Limb (tissue), 2 donors: ENCODE data around the gene CCDC73.
"Not testable (repeated sequence)": the region's sequence is repeated elsewhere in the genome, so short reads cannot be mapped to it uniquely, and the experiment has no call there.

ENCODE experiments used
- DNase-seq, 2 donors: peaks; one replicate each; pipeline ENCODE4 v3.0.0-alpha.2; 2016; ENCODE audit errors: extremely low spot score in 2 of 2

The CCDC73 gene

DNA sequence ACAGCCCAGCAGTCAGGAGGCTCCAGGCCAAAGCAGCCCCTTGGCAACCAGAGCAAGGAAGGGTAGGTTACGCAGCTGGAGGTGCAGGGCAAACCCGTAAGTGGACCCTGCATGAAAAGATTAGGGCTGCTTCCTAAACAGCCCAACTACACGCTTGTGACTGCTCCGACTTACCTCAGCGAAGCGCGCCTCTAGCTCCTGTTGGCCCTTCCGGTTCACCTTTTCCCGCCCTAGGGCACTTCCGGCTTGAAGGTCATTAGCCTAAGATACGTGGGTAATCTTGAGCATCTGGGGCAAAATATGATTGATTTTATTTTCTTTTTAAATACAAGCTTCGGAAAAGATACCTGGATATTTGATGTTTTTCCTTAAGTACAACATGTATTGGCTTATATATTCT, at the start of gene CCDC73:
Gene CCDC73, minus strand, starts transcription at position 224 of the 400 bp plus-strand sequence. CDS start 34,419 bp downstream, outside the sequence.
- DNase-seq: no peak

DNA sequence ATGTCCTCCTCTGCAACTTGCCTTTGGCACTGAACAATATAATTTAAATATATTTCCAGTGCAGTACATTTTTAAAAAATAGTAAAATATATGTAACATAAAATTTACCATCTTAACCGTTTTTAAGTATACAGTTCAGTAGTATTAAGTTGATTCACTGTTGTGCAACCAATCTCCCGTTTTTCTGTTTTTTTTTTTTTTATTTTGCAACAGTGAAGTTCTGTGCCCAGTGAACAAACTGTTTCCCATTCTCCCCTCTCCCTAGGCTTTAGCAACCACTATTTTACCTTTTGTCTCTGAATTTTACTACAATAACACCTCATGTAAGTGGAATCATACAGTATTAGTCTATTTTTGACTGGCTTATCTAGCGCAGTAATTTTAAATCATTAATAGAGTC, 49.1 kb upstream of the CCDC73 start:
- no peak for DNase-seq

DNA sequence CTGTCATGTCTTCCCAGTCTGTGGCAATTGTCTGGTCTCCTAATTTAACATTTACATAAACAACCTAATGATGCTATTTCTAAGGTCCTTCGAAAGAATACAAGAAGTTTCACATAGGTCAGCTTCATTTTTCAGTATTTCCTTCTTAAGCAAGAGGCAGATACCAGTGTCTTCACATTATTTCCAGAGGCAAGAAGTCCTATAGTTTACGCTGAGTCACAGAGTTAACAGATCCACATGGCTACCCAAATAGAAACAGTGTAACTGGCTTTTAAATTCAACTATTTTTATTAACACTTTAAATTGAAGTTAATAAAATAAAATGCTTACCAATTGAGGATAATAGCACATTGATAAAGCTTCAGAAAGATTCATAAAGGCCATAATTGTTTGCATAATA, 46.1 kb upstream of the CCDC73 start:
- DNase-seq: no peak

DNA sequence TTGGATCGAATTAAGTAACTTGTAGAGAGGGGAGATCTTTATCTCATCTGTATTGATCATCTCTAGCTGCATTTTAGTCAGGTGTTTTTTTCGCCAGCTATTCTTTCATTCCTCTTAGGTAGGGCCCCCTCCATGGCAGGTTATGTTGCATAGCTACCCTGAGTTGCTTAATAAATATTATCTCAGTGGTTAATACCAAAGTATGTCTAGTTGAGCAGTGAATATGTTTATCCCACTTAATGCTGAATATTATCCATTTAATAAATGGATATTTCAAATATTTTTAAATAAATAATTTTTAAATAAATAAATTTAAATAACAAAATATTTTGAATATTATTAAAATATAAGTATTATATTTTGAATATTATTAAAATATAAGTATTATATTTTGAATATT, 44.8 kb upstream of the CCDC73 start:
- DNase-seq: no peak

DNA sequence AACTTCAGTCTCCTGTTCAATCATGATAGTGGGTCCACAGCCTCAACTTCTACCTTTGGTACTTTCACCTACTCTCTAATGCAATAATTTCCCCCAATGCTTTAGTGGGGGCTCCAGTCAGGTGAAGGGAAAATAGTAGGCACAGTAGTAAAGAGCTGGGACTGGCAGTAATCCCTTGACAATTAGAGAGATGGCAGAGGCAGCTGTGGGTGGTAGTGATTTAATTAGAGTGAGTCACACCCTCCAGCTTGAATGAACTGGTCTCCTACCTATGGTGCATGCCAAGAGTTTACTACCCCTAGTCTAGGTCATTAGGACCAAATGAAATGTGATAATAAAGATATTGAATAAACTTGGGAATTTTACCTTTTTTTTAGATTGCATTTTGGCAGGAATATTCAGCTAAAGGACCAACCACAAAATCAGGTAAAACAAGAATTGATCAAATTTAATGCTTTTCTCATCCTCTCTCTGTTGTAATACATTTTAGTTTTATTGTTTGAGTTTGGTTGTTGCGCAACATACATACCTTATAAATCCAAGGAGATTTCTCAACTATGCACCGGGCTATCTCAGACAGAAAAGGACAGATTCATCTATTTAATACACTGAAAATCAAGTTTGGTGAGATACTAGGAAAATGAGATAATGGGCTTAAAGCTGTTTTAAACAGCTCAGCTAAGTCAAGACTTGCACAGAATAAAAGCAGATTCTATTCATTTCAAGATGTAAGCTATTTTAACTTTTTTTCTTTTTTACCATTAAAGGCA, 44.2 kb upstream of the CCDC73 start:
- DNase-seq: no peak

DNA sequence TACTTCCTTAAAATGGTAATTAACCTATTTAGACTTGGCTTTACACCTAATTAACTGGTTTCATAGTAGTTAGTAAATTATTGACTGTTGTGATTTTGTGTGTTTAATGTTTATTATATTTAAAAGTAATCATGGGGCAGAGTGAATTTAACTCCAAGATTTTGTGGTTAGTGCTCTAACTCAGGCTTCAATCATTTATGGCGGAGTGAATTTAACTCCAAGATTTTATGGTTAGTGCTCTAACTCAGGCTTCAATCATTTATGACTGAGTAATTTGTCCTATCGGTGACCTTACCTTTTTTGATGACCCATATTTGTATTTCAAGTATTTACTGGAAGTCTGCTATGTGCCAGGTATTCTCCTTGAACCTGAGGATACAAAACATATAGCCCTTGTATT, 42.5 kb upstream of the CCDC73 start:
- DNase-seq: no peak

DNA sequence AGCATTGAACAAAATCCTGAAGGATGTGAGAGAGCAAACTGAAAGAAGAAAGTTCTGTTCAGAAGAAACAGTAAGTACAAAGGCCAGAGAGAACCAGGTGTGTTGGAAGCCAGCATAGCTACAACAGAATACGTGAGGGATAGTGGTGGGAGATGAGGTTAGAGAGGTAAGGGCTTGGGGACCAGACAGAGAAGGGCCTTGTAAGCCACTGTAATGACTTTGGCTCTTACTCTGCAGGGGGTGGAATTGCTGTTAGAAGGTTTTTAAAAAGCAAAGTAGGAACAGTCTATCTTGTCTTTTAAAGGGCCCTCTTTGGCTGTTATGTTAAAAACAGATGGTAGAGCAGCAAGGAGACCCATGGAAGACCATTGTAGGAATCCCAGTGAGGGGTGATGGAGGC, 39.5 kb upstream of the CCDC73 start:
- DNase-seq: no peak

DNA sequence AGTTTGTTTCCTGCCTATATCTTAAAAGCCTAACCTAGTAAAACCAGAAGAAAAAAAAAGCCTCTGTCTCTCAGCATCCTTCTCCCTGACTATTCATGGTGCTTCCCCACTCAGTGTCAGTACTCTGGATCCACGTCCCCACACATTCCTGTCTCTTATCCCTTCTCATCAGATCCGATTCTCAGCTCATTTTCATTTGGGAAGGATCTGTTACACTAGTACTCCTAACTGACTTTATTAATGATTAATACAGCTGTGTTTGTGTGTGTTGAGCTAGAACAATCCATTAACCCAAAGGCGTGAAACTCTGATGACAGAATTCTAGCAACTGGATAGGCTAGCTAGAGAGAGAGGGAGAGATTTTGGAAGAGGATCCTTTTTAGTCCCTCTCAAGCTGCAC, 36.8 kb upstream of the CCDC73 start:
- DNase-seq: no peak

DNA sequence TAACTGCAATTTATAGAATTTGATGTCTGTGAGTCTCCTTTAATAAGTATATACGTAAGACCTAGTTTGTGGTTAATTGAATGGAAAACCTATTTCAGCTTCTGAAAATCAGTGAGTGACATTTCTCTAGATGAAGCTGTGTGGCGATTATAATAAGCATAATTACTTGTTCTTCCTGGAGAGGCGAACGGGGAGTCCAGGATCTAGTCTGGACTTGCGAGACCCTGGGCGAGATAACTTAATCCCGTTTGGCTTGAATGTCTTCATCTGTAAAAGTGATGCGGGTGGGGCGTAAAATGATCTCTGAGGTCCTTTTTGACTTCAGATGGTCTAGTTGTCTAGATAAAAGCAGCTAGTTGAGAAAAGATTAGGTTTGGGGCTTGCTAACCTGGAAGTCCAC, 36.3 kb upstream of the CCDC73 start:
- DNase-seq: no peak

DNA sequence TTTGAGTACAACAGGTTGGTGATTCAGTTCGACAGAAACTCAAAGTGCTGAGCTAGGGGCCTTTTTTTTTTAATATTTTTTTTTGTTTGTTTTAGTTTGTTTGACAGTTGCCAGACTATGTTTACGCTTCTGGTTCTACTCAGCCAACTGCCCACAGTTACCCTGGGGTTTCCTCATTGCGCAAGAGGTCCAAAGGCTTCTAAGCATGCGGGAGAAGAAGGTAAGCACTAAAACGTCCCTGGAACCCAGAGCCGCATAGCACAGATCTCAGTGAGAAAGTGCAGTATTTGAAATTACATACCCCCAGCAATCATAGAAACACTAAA, 35.9 kb upstream of the CCDC73 start:
- DNase-seq: no peak

DNA sequence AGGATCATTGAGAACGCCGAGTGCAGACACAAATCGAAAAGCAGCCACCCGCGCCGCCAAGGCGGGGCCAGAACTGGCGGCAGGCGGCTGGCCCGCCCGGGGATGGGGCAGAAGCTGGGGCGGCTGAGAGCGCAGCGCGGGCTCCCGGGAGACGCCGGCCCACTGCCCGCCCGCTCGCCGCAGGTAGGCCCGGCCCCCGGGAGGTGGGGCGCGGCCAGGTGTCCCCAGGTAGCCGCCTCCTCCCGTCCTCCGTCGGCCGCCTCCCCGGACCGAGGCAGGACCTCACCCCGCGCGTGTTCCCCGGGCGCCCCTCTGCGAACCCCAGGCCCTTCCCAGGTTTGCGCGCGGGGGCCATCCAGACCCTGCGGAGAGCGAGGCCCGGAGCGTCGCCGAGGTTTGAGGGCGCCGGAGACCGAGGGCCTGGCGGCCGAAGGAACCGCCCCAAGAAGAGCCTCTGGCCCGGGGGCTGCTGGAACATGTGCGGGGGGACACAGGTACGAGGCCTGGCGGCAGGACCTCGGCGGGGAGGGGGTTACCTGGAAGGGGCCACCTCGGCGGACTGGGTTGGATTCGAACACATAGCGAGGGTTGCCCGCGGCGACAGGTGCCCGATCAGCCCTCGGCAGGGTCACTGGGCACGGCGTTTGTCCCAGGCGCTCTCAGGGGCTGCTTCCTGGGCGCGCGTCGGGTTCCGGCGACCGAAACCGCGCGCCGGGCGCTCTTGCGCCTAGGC, 35.4 kb upstream of the CCDC73 start, which contains the start of gene PRRG4:
Gene PRRG4, plus strand, starts transcription at position 248 of the 733 bp plus-strand sequence. CDS start 603 bp downstream, outside the sequence.
- peak in 1 of 2 donors; percentile 59 for DNase-seq

DNA sequence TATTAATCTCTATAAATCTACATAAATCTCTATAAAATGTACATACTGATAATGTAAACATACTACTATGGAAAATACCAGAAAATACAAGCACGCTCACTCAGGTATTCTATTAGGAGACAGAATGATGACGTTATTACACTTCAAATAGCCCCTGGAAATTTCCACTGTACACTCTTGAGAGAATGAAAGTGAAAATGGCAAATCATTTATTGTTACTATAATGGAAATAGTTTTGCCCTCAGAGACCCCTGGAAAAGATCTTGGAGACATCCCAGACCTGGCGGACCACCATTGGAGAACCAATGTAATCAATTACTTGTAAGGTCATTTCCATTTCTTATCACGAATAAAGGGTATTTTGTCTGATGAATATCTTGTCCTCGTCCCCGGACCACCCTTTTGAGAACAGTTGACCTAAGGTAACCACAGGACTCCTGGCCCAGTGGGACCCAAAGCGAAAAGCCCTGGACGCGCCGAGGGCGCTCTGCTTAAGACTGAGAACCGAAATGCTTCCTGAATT, 34.8 kb upstream of the CCDC73 start:
- no peak for DNase-seq

DNA sequence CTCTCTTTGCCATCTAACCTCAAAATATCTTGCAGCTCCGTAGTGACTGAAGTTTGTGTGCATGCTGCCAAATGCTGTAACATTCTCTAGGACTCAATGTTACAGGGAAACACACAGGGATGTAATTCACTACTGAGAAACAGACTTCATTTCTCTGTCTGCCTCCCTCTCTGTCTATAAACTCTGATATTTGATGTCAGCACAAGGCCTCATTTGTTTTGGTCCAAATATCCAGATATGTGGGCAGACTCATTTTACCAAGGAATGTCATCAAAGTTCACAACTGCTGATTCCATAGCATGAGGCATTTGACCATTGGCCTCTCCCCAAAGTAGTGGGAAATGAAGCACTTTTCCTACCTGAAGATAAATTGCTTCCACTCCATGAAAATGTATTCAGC, 32.8 kb upstream of the CCDC73 start:
- DNase-seq: no peak

DNA sequence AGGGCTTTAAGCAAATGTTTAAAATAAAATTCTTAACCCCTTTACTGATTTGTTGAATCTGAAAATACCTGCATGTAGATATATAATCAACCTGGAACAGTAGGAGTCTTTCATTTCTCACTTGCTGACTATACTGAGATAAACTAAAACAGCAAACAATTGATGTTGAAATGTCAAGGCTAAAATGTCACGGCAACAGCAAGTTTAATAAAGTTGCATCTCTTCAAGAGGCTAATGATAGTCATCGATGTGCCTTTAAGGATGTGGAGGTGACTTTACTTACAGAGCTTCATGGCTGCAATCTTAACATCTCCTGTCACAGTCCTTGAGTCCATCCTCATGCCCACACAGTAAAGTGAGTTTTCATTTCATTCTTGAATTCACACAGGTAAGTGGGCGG, 31.7 kb upstream of the CCDC73 start:
- no peak for DNase-seq

DNA sequence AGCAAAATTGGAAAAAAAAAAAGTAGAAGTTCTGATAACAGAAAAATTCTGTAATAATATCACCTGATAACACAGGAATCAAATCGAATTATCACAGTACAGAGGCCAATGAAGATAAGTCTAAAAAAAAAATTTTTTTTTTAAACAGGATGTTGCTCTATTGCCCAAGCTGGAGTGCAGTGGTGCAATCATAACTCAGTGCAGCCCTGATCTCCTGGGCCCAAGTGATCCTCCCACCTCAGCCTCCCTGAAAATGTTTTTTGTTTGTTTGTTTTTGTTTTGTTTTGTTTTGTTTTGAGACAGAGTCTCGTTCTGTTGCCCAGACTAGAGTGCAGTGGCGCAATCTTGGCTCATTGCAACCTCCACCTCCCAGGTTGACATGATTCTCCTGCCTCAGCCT, 29.2 kb upstream of the CCDC73 start:
- DNase-seq: not testable (repeated sequence)

DNA sequence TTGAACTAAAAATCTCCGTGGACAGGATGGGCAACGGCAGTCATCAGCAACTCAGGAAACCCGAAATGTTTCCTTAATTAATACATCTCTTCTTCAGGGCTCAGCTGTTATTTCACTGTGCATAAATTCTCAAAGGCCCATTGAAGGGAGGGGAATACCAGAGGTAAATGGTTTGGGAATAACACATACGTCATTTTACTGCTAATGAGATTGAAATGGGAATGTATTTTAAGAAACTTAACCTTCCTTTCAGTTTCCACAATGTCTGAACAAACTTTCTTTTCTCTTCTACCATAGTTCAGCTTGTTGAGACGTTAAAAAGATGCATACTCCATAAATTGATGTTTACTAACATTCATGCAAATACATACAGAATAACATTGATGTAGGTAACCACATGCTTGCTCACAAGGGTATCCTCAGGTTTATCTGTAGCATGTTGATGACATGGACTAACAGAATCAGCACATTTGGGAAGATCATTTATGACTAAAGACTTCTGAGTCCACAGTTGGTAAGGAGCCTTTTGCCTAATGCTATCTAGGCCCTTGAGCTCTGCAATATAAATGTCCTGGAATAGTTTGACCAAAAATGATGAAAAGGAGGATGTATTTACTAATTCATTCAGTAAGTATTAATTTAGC, 27.6 kb upstream of the CCDC73 start:
- no peak for DNase-seq

DNA sequence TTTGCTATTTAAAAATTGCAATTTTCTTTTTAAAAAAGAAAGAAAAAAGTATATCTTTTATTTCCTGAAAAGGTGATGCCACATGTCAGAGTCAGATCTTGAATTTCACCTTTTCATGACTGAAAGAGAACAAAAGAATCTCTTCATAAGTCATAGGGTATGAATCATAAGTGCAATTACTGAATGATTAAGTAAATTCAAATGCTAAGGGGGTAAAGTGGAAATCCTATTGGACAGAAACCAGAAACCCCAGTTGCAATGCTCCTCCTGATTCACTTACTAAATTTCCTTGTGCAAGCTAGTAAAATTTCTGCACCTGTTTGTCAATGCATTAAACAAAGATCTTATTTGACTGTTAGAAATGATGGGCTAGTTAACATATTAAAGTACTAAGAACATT, 27.1 kb upstream of the CCDC73 start:
- DNase-seq: no peak

DNA sequence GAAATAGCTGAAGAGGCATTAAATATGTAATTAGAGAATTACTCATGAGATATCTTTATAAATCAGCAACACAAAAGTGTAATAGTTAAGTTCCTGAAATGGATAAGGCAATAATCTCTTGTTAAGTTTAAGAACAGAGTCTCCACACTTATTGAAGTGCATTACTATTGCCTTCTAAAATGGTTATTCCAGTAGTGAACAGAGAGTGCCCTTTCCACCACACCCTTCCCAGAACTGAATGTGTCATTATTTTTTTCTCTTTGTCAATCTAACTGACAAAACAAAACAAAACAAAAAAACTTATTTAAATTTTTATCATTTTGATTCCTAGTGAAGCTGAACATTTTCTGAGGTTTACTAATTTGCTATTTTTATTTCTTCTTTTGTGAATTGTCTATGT, 26.0 kb upstream of the CCDC73 start:
- no peak for DNase-seq

DNA sequence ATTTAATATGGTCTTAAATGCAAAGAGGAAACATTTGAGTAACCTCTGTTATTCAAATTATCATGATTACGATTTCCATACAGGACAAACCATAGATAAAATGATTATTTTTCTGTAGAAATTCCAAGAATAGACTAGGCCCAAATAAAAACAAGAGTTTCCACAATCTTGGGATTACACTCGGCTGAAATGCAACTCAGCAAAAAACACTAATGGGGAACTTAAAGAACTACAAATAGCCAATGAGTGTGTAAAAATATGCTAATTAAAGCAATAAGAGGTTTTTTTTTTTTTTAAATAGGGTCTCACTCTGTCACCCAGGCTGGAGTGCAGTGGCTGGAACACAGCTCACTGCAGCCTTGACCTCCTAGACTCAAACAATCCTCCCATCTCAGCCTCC, 24.7 kb upstream of the CCDC73 start:
- DNase-seq: no peak

DNA sequence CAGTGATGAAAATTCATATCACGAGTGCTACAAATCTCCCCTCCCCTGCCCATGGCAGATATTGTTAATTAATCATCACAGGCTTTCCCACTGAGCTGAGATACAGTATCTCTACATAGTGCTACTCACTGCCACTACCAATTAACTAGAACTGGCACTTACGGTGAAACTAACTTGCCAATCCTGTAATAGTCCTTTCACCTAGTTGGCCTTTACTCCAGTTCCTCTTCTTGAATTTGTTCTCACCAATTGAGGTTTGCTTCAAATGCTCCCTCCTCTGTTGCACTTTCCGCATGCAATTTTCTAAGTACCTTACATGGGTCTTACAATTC, 23.4 kb upstream of the CCDC73 start:
- DNase-seq: no peak

DNA sequence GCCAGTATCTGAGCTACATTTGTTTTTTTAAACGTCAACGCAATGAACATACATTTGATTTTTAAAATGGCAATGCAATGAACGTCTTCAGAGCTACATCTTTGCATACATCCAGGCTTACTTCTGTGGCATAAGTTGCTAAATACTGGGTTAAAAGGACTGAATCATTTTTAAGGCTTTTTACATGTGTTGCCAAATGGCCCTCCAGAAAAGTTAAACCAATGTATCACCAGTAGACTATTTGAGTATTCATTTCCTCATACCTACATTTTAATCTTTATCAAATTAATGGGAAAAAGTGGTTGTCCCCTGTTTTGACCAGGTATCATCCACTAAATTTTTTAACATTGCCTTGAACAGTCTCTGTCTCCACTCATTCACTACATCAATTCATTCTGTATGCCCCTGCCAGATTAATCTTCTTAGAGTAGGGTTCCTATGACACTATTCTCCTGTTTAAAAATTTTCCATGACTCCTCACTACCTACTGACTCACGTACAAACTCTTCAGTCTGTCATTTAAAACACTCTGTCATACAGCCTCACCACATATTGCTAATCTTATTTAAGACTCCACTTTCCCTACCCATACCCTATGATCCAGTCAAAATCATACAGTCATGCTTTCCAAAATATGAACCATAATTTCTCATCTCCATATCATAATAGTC, 22.9 kb upstream of the CCDC73 start:
- DNase-seq: no peak

DNA sequence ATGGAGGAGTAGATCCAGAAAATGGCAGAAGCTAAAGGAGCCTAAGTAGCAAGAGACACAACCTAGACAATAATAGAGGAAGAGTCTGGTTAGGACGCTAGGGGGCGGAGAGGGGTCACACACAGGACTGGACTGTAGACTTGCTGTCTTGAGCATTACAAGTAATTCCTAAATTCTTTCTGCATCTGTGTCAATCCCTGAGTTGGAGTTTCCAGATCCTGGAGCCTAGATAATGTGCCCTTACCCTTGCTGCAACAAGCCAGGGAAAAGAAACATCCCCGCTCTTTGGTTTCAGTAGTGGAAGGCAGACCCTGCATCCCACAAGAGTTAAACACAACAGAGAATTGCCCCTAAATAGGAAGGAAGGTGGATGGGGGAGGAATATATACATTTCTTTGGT, 14.9 kb upstream of the CCDC73 start:
- peak; percentile 62 to 74 for DNase-seq
